Hepatocyte (in vitro differentiated cells): ENCODE results near the gene PRKAR1A.

Experiments used
- EZH2 ChIP-seq: fragments of 200-600 bp; sonication (generic); IDR thresholded peaks from 2 replicates; pipeline ENCODE4 v1.6.1; 2016; ENCODE audit warnings: antibody characterized with exemption, mild to moderate bottlenecking, borderline replicate concordance
- TF ChIP-seq, protein P1 (sequence below): fragments of 200-600 bp; sonication (generic); IDR thresholded peaks from 2 replicates; pipeline ENCODE4 v1.5.1; 2016; ENCODE audit warnings: antibody characterized with exemption, mild to moderate bottlenecking; ENCODE audit not compliant: poor library complexity

- TF ChIP-seq, protein P1, sequence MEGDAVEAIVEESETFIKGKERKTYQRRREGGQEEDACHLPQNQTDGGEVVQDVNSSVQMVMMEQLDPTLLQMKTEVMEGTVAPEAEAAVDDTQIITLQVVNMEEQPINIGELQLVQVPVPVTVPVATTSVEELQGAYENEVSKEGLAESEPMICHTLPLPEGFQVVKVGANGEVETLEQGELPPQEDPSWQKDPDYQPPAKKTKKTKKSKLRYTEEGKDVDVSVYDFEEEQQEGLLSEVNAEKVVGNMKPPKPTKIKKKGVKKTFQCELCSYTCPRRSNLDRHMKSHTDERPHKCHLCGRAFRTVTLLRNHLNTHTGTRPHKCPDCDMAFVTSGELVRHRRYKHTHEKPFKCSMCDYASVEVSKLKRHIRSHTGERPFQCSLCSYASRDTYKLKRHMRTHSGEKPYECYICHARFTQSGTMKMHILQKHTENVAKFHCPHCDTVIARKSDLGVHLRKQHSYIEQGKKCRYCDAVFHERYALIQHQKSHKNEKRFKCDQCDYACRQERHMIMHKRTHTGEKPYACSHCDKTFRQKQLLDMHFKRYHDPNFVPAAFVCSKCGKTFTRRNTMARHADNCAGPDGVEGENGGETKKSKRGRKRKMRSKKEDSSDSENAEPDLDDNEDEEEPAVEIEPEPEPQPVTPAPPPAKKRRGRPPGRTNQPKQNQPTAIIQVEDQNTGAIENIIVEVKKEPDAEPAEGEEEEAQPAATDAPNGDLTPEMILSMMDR: no peak
- no peak for TF ChIP-seq EZH2
Observed at GRCh38 chr17:68501074-68501473, 11.2 kb upstream of the PRKAR1A start.
